ENCODE data around the gene ENPP1.
"Not testable (repeated sequence)": the region's sequence is repeated elsewhere in the genome, so short reads cannot be mapped to it uniquely, and the experiment has no call there.

Gene ENPP1

DNA sequence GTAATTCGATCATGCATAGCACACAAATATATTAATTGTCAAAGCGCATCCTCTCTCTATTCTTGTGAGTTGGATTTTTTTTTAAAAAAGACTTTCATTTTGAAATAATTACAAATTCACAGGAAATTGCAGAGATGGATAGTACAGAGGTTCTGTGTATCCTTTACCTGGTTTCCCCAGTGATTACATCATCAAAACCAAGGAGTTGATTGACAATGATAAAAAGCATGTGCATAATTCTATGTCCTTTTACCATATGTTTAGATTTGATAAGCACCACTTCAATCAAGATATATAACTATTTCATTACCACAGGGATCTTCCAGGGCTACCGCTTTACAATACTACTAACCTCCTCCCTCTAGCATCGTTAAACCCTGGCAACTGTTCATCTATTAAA, 103.1 kb downstream of the ENPP1 start:
- H3K27ac ChIP-seq (ENCODE audit: low read length), result no peak overlapping the region
- WGBS (ENCODE audit: insufficient coverage, insufficient read length), result no CpG with 5 or more reads among the region's 4 CpGs
- 0 out of 2 replicates have a peak, but pooled peaks cover 1% of the 10 kb centered on the region for H3K4me1 ChIP-seq (ENCODE audit: control insufficient read depth, insufficient read depth, low read length)
- no peaks in the 10 kb centered on the region for H3K27me3 ChIP-seq (ENCODE audit: control insufficient read depth, insufficient read depth, low read length)
- peaks cover 26% of the 10 kb centered on the region for H3K36me3 ChIP-seq (ENCODE audit: control insufficient read depth, insufficient read depth, low read length)
- DNase-seq (ENCODE audit: low read depth, low spot score), result no peak
- H3K9me3 ChIP-seq (ENCODE audit: control insufficient read depth, insufficient read depth, low read length), result no peaks in the 10 kb centered on the region
- H3K4me3 ChIP-seq (ENCODE audit: low read length), result no peak overlapping the region

DNA sequence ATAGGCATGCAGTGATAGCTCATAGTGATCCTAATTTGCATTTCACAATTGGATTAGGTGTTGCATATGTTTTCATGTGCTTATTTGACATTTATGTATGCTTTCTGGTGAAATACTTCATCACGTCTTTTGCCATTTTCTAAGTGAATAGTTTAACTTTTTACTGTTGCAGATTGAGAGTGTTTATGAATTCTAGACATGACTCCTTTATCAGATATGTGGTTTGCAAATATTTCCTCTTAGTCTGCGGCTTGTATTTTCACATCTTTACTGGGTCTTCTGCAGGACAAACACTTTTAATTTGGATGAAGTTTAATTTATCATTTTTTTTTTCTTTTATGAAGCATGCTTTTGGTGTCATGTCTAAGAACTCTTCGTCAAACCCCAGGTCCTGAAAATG, 104.1 kb downstream of the ENPP1 start:
- Histone ChIP-seq H3K36me3 (ENCODE audit: control insufficient read depth, insufficient read depth, low read length) (peaks cover 33% of the 10 kb centered on the region), H3K9me3 (ENCODE audit: control insufficient read depth, insufficient read depth, low read length) (no peaks in the 10 kb centered on the region), H3K4me3 (ENCODE audit: low read length) (no peak overlapping the region), H3K4me1 (ENCODE audit: control insufficient read depth, insufficient read depth, low read length) (0 out of 2 replicates have a peak, but pooled peaks cover 1% of the 10 kb centered on the region), H3K27me3 (ENCODE audit: control insufficient read depth, insufficient read depth, low read length) (no peaks in the 10 kb centered on the region), H3K27ac (ENCODE audit: low read length) (no peak overlapping the region)
- WGBS (ENCODE audit: insufficient coverage, insufficient read length), result no CpG with 5 or more reads among the region's 3 CpGs
- DNase-seq (ENCODE audit: low read depth, low spot score), result no peak

DNA sequence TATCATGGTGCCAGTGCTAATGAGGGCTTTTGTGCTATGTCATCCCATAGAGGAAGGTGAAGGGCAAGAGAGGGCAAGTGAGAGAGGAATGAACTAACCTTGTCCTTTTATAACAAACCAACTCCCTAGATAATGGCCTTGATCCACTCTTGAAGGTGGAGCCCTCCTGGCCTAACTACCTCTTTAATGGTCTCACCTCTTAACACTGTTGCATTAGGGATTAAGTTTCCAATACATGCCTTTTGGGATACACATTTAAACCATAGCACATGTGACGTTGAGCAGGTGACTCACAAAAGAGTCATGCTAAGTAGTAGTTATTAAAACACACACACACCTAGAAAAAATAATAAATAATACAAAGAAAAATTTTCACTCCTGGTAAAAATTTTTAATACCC, 106.4 kb downstream of the ENPP1 start:
- H3K4me3 ChIP-seq (ENCODE audit: low read length), result no peak overlapping the region
- no peaks in the 10 kb centered on the region for H3K9me3 ChIP-seq (ENCODE audit: control insufficient read depth, insufficient read depth, low read length)
- H3K27me3 ChIP-seq (ENCODE audit: control insufficient read depth, insufficient read depth, low read length), result no peaks in the 10 kb centered on the region
- H3K27ac ChIP-seq (ENCODE audit: low read length), result no peak overlapping the region
- DNase-seq (ENCODE audit: low read depth, low spot score), result no peak
- no peaks in the 10 kb centered on the region for H3K4me1 ChIP-seq (ENCODE audit: control insufficient read depth, insufficient read depth, low read length)
- WGBS (ENCODE audit: insufficient coverage, insufficient read length), result no CpG with 5 or more reads among the region's 1 CpG
- peaks cover 37% of the 10 kb centered on the region for H3K36me3 ChIP-seq (ENCODE audit: control insufficient read depth, insufficient read depth, low read length)

GRCh38 chr6:131914967-131915751, 107.3 kb downstream of the ENPP1 start:
- Histone ChIP-seq H3K27ac (ENCODE audit: low read length) (no peak overlapping the region), H3K4me3 (ENCODE audit: low read length) (no peak overlapping the region), H3K36me3 (ENCODE audit: control insufficient read depth, insufficient read depth, low read length) (peaks cover 37% of the 10 kb centered on the region), H3K4me1 (ENCODE audit: control insufficient read depth, insufficient read depth, low read length) (no peaks in the 10 kb centered on the region), H3K27me3 (ENCODE audit: control insufficient read depth, insufficient read depth, low read length) (no peaks in the 10 kb centered on the region), H3K9me3 (ENCODE audit: control insufficient read depth, insufficient read depth, low read length) (no peaks in the 10 kb centered on the region)
- WGBS (ENCODE audit: insufficient coverage, insufficient read length), result no CpG with 5 or more reads among the region's 10 CpGs
- DNase-seq (ENCODE audit: low read depth, low spot score), result peak; percentile 67

- peaks cover 34% of the 10 kb centered on the region for H3K36me3 ChIP-seq (ENCODE audit: control insufficient read depth, insufficient read depth, low read length)
- not testable (repeated sequence) for DNase-seq (ENCODE audit: low read depth, low spot score); H3K4me1 ChIP-seq (ENCODE audit: control insufficient read depth, insufficient read depth, low read length); H3K9me3 ChIP-seq (ENCODE audit: control insufficient read depth, insufficient read depth, low read length); H3K4me3 ChIP-seq (ENCODE audit: low read length); H3K27me3 ChIP-seq (ENCODE audit: control insufficient read depth, insufficient read depth, low read length); H3K27ac ChIP-seq (ENCODE audit: low read length)
- no CpG with 5 or more reads among the region's 2 CpGs for WGBS (ENCODE audit: insufficient coverage, insufficient read length)
These were observed 108.4 kb downstream of the ENPP1 start for GRCh38 chr6:131916091-131916796.

DNA sequence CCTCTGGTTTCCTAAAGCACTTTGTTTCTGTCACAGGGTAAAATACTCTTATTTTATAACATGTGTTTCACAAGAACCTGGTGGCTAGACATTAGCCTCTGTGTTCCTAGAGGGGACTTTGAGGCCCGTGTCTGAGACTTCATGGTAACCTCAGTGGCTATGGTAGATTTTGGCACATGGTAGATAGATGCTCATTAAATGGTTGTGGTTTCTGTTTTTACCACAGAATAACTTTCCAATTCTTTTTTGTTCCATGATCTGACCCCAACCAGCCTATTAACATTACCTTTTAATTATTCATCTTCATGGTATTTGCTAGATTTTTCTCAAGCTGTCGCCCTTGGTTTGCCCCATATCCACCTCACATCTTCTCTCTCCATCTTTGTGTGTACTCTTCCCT, 109.0 kb downstream of the ENPP1 start:
- H3K4me1 ChIP-seq (ENCODE audit: control insufficient read depth, insufficient read depth, low read length), result no peaks in the 10 kb centered on the region
- WGBS (ENCODE audit: insufficient coverage, insufficient read length), result no CpG with 5 or more reads among the region's 2 CpGs
- H3K27me3 ChIP-seq (ENCODE audit: control insufficient read depth, insufficient read depth, low read length), result no peaks in the 10 kb centered on the region
- H3K4me3 ChIP-seq (ENCODE audit: low read length), result no peak overlapping the region
- no peaks in the 10 kb centered on the region for H3K9me3 ChIP-seq (ENCODE audit: control insufficient read depth, insufficient read depth, low read length)
- no peak overlapping the region for H3K27ac ChIP-seq (ENCODE audit: low read length)
- DNase-seq (ENCODE audit: low read depth, low spot score), result no peak
- H3K36me3 ChIP-seq (ENCODE audit: control insufficient read depth, insufficient read depth, low read length), result peaks cover 33% of the 10 kb centered on the region

GRCh38 chr6:131917318-131917717, 109.5 kb downstream of the ENPP1 start:
- H3K9me3 ChIP-seq (ENCODE audit: control insufficient read depth, insufficient read depth, low read length), result no peaks in the 10 kb centered on the region
- H3K36me3 ChIP-seq (ENCODE audit: control insufficient read depth, insufficient read depth, low read length), result peaks cover 33% of the 10 kb centered on the region
- no CpG with 5 or more reads among the region's 2 CpGs for WGBS (ENCODE audit: insufficient coverage, insufficient read length)
- DNase-seq (ENCODE audit: low read depth, low spot score), result no peak
- H3K27ac ChIP-seq (ENCODE audit: low read length), result no peak overlapping the region
- H3K4me3 ChIP-seq (ENCODE audit: low read length), result no peak overlapping the region
- H3K4me1 ChIP-seq (ENCODE audit: control insufficient read depth, insufficient read depth, low read length), result no peaks in the 10 kb centered on the region
- H3K27me3 ChIP-seq (ENCODE audit: control insufficient read depth, insufficient read depth, low read length), result no peaks in the 10 kb centered on the region

DNA sequence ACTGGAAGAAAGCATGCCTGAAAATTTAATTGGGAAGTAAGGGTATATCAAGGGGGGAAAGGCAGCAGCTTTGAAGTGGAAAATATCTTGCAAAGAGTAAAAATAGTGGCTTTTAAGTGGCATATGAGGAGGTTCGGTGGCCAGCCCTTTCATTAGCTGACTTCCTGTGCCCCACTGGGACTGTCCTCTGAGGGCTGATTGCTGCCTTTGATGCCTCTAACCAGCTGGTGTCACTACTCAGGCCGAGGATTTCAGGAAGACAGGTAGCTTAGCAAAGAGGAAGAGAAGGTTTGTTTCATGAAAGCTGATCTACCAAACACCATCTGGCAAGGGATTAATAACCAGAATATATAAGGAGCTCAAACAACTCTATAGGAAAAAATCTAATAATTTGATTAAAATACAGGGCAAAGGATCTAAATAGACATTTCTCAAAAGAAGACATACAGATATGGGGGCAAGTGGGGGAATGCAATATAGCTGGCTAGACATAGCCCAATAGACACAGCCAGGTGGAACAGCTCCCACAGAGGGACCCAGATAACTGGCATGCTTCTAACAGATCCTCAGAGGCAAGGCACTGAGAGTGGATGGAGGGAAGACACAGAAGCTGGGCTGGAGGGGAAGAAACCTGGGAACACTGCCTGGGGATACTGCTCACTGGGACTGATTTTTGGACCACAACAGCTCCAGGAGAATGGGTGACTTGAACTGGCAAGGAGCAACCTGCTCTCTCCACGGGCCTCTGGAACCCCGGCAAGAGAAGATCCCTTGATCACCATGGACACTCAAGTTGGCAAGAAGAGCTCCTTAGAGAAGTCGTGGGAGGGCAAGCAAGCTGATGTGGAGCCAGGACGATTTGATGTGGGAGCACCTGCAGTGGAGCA, 110.2 kb downstream of the ENPP1 start:
- no peak for DNase-seq (ENCODE audit: low read depth, low spot score)
- Histone ChIP-seq H3K36me3 (ENCODE audit: control insufficient read depth, insufficient read depth, low read length) (peaks cover 29% of the 10 kb centered on the region), H3K4me3 (ENCODE audit: low read length) (no peak overlapping the region), H3K4me1 (ENCODE audit: control insufficient read depth, insufficient read depth, low read length) (no peaks in the 10 kb centered on the region), H3K27ac (ENCODE audit: low read length) (no peak overlapping the region), H3K27me3 (ENCODE audit: control insufficient read depth, insufficient read depth, low read length) (no peaks in the 10 kb centered on the region), H3K9me3 (ENCODE audit: control insufficient read depth, insufficient read depth, low read length) (no peaks in the 10 kb centered on the region)
- no CpG with 5 or more reads among the region's 6 CpGs for WGBS (ENCODE audit: insufficient coverage, insufficient read length)

DNA sequence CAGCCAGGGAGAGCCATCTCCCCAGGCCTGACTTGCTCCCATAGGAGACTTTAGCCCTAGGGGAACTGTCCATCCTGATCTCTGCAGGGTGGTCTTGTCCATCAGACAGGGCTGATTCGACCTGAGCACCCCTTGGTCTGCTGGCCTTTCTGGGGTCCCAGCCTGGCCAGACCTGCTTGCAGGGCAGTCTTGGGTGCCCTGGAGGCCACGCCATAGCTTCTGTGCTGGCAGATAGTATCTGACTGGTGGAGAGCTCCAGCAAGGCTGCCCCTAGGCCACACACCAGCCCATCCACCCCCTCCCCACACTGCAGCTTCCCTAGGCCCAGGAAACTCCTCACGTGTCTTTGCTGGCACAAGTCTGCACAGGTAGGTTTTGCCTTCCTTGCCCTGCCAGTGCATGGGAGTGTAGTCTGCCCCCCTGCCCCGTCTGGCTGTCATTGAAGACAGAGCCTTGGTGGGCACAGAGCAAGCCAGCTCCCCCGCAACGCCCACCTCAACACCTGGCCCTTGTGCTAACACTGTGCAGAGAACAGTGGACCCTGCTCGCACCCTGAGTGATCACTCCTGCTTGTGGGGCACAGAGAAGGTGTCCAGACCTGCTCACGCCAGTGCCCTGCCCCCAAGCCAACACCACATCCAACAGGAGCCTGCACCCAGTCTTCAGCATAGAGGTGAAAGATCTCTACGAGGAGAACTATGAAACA, 111.0 kb downstream of the ENPP1 start:
- no peak for DNase-seq (ENCODE audit: low read depth, low spot score)
- Histone ChIP-seq H3K4me1 (ENCODE audit: control insufficient read depth, insufficient read depth, low read length) (no peaks in the 10 kb centered on the region), H3K27ac (ENCODE audit: low read length) (no peak overlapping the region), H3K36me3 (ENCODE audit: control insufficient read depth, insufficient read depth, low read length) (peaks cover 25% of the 10 kb centered on the region; the same call in 1 of the 2 replicates), H3K27me3 (ENCODE audit: control insufficient read depth, insufficient read depth, low read length) (no peaks in the 10 kb centered on the region), H3K4me3 (ENCODE audit: low read length) (no peak overlapping the region), H3K9me3 (ENCODE audit: control insufficient read depth, insufficient read depth, low read length) (no peaks in the 10 kb centered on the region)
- no CpG with 5 or more reads among the region's 9 CpGs for WGBS (ENCODE audit: insufficient coverage, insufficient read length)

- peaks cover 17% of the 10 kb centered on the region; the same call in 1 of the 2 replicates for H3K36me3 ChIP-seq (ENCODE audit: control insufficient read depth, insufficient read depth, low read length)
- H3K4me1 ChIP-seq (ENCODE audit: control insufficient read depth, insufficient read depth, low read length), result no peaks in the 10 kb centered on the region
- DNase-seq (ENCODE audit: low read depth, low spot score), result no peak
- H3K9me3 ChIP-seq (ENCODE audit: control insufficient read depth, insufficient read depth, low read length), result no peaks in the 10 kb centered on the region
- H3K4me3 ChIP-seq (ENCODE audit: low read length), result no peak overlapping the region
- no peaks in the 10 kb centered on the region for H3K27me3 ChIP-seq (ENCODE audit: control insufficient read depth, insufficient read depth, low read length)
- WGBS (ENCODE audit: insufficient coverage, insufficient read length), result no CpG with 5 or more reads among the region's 3 CpGs
- no peak overlapping the region for H3K27ac ChIP-seq (ENCODE audit: low read length)
These were observed 112.8 kb downstream of the ENPP1 start for GRCh38 chr6:131920656-131921055.

Data from iPS DF 6.9 (cell line).